HG02642 (cell line): ENCODE measurements around the gene SPARC.
A peak's percentile ranks its signal among the peaks of the same experiment; 100 is the strongest.
"Not testable (repeated sequence)": the region's sequence is repeated elsewhere in the genome, so short reads cannot be mapped to it uniquely, and the experiment has no call there.

ENCODE experiments used
- ATAC-seq: cut with Tn5 transposase; IDR thresholded peaks from one replicate; pipeline ENCODE4 v1.9.1; 2021; ENCODE audit warnings: mild to moderate bottlenecking; ENCODE audit not compliant: unreplicated experiment, poor library complexity

SPARC gene, protein sequence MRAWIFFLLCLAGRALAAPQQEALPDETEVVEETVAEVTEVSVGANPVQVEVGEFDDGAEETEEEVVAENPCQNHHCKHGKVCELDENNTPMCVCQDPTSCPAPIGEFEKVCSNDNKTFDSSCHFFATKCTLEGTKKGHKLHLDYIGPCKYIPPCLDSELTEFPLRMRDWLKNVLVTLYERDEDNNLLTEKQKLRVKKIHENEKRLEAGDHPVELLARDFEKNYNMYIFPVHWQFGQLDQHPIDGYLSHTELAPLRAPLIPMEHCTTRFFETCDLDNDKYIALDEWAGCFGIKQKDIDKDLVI

DNA sequence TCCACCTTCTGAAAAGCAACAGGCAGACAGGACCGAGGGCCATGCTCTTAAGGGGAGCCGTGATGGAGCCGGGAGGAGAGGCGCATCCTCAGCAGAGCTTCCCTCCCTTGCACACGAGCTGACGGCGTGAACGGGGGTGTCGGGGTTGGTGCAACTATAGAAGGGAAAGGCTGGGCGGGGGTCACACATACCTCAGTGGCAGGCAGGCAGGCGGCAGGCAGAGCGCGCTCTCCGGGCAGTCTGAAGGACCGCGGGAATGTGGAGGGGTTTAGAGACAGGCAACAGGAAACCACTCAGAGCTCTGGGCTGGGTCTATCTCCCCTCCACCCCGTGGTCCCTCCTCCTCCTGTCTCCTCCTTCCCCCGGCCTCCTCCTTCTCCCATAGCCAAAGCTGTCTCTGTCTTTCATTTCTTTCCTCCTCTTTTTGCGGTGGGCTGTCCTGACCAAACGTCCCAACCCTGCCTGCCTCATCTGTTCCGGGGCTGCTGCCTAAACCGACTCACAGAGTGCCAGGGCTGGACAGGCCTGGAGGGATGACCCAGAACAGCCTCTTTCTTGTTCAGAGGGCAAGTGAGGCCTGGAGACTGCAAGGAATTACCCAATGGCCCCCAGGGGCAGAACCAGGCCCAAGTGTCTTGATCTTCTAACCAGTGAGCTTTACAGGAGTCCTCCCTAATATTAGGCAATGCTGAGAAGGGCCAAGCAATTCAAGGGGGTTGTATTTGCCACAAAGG, at the start of gene SPARC:
Gene SPARC, minus strand, starts transcription at position 242 of the 734 bp plus-strand sequence. CDS start 10,727 bp downstream, outside the sequence.
- ATAC-seq: peak; percentile 84

DNA sequence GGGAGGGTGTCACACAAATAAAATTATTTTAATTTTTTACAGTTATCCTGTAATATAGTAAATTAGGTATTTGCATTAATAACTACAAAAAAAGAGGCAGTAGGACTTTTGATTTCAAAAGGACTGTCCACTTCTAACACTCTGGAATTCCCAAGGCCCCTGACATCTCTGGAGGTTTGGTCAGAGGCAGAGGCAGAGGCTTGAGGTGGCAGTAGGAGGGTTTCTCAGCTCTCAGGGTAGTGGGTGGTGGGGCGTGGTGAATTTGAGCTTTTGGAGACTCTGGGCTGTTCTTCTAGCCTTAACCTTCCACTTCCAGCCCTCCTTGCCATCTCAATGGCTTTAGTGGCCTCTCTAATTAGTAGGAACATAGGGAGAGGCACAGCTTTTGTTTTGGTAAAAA, 48.9 kb upstream of the SPARC start:
- no peak for ATAC-seq

DNA sequence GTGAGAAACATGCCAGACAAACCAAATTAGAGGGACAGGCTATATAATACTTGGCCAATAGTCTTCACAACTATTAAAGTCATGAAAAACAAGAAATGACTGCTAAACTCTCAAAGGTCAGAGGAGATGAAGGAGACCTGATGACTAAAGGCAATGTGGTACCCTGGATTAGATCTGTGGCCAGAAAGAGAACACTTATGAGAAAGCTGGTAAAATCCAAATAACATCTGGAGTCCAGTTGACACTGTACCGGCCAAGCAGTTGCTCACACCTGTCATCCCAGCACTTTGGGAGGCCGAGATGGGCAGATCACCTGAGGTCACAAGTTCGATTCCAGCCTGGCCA, 47.3 kb upstream of the SPARC start:
- ATAC-seq: no peak

DNA sequence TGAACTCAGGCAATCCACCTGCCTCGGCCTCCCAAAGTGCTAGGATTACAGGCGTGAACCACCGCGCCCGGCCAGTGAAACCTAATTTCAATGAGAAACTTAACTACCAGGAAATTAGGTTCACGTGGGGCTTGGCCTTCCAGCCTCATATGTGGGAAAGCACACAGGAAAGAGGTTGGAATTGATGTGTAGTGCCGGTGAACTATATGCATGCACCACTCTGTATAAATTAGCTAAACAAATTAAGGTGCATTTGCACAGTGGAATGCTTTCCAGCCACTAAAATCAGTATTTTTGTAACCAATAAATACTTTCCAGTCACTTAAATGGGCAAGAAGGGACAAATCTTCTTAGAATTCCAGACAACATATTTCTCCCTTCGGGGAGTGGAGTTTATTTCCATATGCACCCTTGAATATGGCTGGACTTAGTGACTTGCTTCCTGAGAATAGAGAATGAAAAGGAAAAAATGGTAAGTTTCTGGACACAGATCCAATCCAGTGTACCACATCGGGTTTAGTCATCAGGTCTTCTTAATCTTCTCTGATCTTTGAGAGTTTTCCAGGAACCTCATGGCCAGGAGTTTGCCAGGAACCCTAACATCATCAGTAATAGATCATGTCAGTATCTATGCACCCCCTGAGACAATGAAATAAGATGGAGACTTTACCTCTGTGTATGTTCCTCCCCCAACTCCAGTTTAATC, 46.8 kb upstream of the SPARC start:
- ATAC-seq: no peak

DNA sequence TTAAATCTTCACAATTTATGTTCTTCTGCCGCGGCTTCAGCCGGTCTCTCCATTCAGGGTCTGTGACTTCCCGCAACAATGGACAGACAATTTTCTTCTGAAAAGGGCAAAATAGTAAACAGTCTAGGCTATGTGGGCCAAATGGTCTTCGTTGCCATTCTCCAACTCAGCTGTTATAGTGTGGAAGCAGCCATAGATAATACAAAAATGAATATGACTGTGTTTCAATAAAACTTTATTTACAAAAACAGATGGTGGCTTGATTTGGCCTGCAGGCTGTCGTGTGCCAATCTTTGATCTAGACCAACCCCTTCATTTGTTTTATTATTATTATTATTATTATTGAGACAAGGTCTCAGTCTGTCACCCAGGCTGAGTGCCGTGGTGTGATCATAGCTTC, 43.7 kb upstream of the SPARC start:
- no peak for ATAC-seq

DNA sequence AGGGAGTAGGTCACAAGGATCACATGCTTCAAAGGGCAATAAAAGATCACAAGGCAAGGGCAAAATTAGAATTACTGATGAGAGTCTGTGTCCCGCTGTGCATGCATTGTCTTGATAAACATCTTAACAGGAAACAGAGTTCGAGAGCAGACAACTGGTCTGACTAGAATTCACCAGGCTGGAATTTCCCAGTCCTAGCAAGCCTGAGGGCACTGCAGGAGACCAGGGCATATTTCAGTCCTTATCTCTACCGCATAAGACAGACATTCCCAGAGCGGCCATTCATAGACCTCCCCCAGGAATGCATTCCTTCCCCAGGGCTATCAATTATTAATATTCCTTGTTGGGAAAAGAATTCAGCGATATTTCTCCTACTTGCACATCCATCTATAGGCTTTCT, 42.9 kb upstream of the SPARC start:
- ATAC-seq: not testable (repeated sequence)

DNA sequence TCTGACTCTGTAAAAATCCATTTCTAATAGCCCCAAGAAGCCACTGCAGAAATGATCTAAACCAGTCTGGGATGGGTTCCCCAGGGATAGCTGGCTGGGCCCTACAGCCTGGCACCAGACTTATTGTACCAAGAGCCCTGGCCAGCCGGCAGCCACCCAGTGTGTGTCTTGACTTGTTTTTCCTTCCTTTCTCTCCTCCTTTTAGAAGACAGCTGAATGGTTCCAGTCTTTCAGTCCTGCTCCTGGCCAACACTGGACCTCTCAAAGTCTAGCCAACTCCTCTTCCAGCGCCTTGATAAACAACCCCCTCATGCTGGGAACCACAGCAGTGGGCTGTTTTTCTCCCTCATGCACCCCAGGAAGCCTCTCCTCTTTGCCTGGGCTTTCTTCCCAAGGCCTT, 37.6 kb upstream of the SPARC start:
- no peak for ATAC-seq

DNA sequence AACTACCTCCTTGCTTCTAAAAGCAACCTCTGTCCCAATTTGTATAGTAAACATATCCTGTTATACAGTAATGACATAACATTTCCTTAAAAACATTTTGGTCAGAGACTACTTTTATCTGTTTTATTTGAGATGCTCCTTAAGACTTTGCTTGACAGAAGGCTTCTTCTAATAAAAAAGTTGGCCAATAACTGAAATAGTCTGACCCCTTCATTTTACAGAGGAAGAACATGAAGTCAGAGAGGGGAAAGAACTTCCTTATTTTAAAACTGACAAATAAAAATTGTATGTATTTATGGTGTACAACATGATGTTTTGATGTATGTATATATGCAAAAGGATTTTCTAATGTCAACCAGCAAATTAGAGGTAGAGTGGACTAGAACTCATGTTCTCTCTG, 35.8 kb upstream of the SPARC start:
- no peak for ATAC-seq

DNA sequence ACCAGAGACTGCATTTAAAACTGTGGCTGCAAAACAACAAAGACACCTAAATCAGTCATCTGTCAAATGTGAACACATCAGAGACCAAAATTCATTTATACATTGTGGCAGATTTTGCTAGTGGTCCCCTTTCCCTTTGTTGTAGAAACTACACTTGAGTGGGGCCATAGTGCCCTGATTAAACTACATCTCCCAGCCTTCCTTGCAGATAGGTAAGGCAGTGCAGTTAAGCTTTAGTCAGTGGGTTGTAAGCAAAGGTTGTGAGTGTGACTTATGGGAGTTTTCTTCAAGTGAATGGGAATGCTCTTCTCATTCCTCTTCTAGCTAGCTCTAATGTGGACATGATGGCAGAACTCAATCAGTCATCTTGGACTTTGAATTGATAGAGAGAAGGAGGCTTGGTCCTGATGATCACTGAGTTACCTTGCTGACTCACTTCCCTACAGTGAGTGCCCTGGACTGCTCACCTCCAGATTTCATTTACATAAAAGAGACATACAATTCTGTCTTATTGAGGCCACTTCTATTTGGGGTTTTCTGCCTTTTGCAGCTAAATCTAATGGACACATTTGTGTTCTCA, 35.2 kb upstream of the SPARC start:
- ATAC-seq: no peak

DNA sequence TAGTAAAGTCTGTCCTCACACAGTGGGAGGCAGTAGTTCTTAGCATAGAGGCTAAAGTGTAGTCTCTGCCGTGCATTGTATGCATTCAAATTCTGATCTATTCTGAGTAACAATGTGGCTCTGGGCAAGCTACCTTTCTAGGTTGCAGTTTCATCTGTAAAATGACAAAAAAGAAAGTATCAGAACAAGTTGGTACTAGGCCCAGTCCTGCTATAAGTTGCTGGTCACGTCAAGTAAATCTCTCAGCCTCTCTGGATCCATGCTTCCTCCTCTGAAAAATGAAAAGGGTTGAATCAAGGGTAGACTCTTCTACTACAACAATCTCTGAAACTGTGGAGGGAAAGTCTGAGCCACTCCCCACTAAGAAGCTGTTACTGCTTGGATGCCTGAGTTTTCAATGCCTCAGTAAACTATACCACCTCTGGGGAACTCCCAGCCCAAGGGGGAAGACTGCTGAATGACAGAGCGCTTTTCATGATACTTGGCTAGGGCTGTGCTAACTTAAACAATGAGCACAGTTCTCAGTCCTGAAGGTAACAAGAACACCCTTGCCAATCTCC, 34.5 kb upstream of the SPARC start:
- ATAC-seq: peak; percentile 89

DNA sequence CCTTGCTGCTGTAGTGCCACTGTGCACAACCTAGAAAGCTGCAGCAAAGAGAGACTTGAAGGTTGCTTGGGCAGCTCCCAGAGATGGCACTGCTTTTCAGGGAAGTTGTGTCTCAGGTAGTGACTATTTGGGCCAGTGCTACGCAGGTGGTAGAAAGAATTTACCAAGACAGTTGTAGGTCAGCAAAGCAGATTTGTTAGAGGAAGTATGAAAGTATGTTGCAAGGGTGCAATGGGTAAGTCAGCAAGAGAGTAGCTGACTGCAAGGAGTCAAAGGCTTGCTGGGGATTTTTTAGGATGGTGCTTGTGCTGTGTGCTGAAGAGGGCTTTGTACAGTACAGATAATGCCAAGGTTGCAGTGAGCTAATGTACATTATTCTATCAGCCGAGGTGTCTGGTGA, 33.5 kb upstream of the SPARC start:
- no peak for ATAC-seq

DNA sequence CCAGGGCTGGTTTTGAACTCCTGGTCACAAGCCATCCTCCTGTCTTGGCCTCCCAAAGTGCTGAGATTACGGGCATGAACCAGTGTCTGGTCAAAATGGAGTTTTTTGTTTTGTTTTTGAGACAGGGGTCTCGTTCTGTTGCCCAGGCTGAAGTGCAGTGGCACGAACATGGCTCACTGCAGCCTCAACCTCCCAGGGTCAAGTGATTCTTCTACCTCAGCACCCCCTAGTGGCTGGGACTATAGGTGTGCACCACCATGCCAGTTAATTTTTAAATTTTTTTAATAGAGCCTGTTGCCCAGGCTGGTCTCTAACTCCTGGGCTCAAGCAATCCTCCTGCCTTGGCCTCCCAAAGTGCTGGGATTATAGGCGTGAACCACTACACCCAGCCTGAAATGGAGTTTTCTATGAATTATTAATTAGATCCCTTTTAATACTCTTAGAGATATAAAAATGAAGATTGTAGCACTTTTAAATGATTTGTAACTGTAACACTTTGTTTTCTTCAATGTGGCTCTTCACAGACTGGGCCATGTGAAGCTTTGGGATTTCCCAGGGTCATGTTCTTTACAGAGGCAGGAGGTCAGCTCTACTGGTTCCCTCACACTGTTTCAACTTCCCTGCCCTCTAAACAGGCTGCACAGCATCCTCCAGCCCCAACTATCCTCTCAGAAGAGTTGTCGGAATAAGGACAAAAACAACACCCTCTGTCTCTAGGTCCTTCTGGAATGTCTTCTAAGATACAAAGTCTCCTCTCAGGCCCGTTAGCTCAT, 32.7 kb upstream of the SPARC start:
- no peak for ATAC-seq

DNA sequence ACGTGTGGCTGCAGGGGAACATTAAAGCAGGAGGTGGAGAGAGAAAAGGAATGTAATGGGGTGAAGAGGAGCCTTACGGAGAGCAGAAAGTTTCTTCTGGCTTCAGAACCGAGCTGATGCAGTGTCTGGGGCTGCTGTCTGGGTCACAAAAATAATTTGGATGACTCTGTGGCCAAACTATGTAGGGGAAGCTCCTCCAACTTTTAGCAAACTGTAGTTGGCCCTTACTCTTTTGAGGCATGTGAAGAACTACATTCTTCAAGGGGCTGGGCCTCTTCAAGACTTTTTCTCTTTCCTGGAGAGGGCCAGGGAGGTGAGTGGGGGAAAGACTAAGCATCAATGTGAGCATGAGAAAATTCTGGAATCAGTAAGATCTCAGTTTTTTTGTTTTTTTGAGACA, 31.9 kb upstream of the SPARC start:
- no peak for ATAC-seq

DNA sequence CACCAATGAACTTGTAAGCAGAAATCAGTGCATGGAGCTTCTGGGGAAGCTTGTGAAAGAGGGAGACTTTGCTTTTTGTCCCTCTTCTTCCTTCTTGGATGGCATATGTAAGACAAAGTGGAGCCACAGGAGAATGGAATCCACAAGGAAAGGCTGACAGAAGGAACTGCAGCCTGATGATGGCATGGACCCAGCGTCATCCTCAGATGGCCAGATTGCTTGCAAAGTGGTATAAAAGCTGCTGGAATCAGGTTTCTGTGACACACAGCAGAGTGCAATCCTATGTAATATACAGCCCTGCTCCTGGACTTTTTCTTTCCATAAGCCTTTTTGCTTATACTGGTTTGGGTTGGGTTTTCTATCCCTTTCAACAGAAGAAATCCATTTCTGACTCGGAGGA, 31.4 kb upstream of the SPARC start:
- no peak for ATAC-seq

DNA sequence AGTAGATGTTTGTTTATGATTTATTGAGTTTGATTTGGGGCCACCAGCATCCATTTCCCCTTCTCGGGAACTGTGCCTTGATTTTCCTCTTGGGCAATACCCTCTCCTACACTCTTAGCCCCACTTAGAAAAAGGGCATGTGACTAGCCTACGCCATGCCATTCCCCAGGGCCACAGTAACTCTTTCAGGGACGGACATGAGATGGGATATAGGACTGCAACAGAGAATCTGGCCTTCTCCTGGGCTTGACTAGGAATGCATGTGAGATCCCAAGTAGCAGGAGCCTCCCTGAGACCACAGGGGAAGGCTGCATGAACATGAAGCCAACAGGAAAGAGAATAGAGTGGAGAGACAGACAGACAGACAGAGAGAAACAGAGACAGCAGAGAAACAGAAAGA, 30.7 kb upstream of the SPARC start:
- no peak for ATAC-seq

DNA sequence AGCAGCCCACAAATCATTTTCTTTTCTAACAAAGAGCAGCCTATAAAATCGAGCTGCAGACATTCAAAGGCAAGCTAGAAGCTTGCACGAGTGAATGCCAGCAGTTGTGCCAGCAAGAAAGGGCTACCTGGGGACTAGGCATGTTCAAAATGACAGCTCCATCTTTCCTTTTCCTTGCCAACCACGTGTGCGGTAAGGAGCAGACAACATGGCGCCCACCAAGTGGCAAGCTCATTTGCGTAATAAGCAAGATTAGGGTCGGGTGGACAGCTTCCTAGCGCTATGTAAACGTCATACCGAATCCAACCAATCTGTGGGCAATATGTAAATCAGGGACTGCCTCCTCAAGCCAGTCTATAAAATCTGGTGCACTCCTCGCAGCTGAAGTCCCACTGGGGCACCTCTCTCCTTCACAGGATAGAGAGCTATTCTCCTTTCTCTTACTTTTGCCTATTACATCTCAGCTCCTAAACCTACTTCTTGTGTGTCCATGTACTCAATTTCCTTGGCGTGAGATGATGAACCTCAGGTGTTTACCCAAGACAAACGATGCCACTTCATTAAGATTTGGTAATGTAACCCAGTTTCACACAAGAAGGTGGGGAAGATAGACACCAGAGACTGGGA, 22.5 kb upstream of the SPARC start:
- ATAC-seq: no peak

DNA sequence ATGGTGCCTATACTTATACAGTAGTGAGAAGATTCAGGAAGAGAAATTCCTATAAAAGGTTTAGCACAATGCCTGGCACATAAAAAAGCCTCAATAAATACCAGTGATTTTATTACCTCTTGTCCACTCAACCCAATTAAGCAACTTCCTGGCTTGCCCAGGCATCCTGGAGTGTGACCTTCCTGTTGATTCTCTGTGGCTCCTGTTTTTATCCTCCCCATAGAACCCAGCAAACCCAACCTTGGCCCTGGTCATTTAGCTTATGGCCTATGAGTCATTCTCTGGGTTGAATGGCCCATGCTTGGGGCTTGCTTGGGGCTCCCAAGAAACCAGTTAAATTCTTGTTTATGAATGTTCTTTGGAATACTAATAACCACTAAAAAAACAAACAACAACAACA, 21.4 kb upstream of the SPARC start:
- ATAC-seq: no peak

DNA sequence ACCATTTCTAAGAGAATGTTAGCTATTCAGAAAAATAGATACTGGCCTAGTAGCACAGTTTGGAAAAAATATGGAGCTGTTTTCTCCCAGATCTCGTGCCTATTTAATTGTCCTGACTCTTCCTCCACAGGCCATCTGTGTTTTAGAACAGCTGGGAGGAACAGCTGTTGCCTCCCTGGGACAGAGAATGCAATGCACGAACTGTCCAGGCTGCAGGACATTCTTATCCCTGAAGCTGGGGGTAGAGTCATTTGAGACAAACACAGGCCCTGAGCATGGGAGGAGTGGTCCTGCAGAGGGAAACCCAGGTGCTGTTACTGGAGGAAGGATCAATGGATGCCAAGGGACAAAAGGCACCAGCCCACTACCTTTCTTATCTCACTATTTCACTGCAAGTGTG, 20.9 kb upstream of the SPARC start:
- ATAC-seq: no peak

DNA sequence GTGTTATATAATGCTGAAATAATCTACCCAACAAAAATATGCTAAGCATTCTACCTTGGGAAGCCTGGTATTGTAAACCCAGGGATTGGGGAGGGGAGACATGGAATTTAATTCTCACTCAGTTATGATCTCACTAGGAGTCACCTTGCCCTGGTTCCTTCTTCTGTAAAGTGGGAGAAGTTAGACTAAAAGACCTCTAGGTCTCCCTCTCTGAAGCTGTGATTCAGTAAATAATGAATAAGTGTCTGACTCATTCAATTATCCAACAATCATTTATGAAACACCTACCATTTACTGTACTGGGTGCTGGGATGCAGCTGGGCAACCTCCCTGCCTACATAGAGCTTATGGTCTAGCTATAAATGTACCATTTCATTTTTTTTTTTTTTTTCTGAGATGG, 20.2 kb upstream of the SPARC start:
- no peak for ATAC-seq

DNA sequence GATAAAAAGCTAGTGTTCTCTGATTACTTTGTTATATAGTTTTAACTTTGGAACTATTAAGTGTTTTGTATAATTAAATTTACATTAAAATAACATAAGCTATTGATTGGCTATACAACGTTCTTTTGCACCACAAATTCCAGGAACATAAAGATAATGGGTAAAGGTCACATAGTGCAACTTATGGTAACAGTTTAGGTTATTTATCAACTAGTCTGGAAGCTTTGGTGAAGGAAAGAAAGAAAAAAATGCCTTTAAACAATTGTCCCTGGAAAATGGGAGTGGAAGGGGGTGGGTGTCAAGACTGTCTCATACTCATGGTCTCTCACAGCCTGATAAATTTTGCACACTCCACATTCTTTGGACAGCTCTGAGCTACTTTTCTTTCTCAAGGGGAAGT, 17.1 kb upstream of the SPARC start:
- no peak for ATAC-seq
